GM04504 (cell line): ENCODE results near the gene PLSCR3.

Source experiments
- DNase-seq: peaks from one replicate; pipeline ENCODE4 v3.0.0-alpha.2; 2012; ENCODE audit warnings: low read depth

Gene PLSCR3

DNA sequence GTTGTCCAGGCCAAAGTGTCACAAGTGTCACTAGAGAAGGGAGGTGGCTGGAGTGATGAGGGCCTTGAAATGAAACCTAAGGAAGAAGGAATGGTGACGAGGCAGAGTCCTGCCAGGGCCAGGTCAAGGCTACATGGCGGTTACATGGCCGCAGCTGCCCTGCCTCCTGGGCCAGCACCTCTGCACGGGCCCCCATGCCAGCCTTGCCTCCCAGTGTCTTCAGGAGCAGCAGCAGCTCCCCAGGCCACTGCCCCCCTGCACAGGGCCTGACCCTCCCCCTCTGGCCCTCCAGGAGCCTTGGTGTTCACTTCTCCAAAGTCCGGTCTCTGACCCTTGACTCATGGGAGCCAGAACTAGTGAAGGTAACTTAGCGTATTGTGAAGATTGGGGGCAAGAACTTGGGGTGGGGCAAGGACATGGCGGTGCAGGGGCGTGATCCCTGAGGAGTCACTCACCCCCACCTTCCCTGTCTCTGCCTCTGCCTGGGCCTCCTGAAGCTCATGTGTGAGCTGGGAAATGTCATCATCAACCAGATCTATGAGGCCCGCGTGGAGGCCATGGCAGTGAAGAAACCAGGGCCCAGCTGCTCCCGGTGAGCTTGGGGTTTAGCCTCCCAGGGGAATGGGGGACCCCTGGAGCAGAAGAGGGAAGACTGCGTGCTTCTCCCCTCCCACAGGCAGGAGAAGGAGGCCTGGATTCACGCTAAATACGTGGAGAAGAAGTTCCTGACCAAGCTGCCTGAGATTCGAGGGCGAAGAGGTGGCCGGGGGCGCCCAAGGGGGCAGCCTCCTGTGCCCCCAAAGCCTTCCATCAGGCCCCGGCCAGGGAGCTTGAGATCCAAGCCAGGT lies 46.5 kb downstream of the PLSCR3 start:
- DNase-seq, result no peak

DNA sequence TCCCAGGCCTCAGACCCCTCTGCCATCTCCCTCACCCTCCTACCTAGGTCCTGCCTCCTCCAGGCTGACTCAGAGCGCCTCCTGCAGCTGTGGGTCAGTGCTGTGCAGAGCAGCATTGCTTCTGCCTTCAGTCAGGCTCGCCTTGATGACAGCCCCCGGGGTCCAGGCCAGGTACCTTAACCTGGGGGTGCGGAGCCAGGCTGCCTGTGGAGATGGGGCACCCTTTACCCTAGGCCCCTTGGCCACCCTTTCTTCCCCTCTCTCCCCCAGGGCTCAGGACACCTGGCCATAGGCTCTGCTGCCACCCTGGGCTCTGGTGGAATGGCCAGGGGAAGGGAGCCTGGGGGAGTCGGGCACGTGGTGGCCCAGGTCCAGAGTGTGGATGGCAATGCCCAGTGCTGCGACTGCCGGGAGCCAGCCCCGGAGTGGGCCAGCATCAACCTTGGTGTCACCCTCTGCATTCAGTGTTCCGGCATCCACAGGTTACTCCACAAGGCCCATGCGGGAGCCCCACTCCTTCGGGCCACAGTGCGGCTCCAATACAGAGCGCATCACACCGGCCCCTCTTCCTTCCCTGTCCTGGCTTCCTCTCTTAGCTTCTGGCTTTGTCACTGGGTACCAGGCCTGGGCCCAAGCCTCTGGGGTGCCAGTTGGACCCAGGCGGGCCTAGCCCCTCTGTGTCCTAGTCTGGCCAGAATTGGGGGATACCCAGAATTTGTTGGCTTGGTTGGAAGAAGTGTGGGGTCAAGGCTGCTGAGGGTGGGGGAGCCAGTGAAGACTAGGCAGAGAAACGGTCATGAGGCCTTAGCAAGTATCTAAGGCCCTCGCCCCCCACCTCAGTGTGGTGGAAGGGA lies 47.3 kb downstream of the PLSCR3 start:
- DNase-seq, result no peak

DNA sequence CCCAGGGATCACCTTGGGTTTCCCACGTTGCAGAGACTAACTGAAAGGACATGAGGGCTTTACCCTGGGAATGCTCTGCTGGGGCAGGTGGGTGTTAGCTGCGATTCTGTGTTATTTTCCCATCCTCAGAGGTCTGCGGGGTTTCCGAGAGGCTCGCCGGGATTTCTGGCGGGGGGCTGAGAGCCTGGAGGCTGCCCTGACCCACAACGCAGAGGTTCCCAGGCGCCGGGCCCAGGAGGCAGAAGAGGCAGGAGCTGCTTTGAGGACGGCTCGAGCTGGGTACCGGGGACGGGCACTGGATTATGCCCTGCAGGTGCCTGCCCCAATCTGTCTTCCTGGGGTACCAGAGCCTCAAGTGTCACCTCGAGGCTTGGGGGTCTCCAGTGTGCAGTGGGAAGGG lies 51.1 kb downstream of the PLSCR3 start:
- DNase-seq, result no peak

DNA sequence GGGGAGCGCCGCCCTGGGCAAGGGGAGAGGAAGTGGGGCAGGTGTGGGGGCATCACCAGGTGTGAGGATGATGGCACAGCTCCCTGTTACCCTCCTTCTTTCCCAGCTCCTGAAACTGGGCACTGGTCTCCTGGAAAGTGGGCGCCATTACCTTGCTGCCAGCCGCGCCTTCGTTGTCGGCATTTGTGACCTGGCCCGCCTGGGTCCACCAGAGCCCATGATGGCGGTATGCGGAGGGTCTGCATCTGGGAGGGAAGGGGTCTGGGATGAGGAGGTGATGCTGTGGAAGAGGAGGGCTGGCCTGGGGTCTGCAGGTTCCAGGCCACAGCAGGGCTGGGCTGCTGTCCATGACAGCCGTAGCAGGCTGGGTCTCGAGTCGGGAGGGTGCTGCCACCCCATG lies 52.5 kb downstream of the PLSCR3 start:
- DNase-seq, result no peak

DNA sequence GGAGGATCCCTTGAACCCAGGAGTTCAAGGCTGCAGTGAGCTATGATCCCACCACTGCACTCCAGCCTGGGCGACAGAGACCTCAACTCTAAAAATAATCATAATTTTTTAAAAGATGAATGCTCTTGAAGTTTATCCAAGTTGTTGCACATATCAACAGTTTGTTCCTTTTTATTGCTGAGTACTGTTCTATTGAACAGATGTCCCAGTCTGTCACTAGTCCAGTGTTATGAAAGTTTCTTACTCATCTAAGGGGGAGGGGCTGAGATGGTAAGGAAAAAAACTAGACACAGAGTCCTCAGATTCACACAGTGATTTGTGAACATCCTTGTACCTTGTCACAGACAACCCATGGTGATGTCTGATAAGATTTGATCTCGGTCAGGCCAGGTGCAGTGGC lies 54.1 kb downstream of the PLSCR3 start:
- DNase-seq, result no peak
